Lung (tissue), 12 donors: ENCODE data around the gene SCGB1C2. TPM values are rescaled to one million over a fixed set of nuclear protein-coding genes. Genes with fewer than 3 reads are reported as not detected.

Experiments used
- ATAC-seq: fragments of 200-7000 bp; cut with Tn5 transposase; one replicate; pipeline ENCODE4 v1.9.1; 2020; ENCODE audit warnings: moderate number of reproducible peaks; ENCODE audit not compliant: insufficient read depth, low FRiP score
- DNase-seq, 3 donors: peaks; one replicate each; pipeline ENCODE4 v3.0.0-alpha.2; 2013 to 2017
- H3K27ac ChIP-seq, 2 donors: one replicate each; pipeline ENCODE4 v1.5.1; 2013; ENCODE audit warnings: mild to moderate bottlenecking in 2 of 2, moderate library complexity in 2 of 2, control low read depth in 1 of 2, inconsistent platforms in 1 of 2, low read depth in 1 of 2, low read length in 1 of 2
- H3K27me3 ChIP-seq, 3 donors: one replicate each; pipeline ENCODE4 v1.5.1; 2013; ENCODE audit warnings: low read length in 2 of 3; ENCODE audit not compliant: control insufficient read depth in 3 of 3, insufficient read depth in 3 of 3
- H3K36me3 ChIP-seq, 4 donors: one replicate each; pipeline ENCODE4 v1.5.1; 2013; ENCODE audit warnings: low read length in 4 of 4, mild to moderate bottlenecking in 1 of 4, moderate library complexity in 1 of 4; ENCODE audit not compliant: control insufficient read depth in 4 of 4, insufficient read depth in 4 of 4
- H3K4me1 ChIP-seq, 5 donors: one replicate each; pipeline ENCODE4 v1.5.1; 2013; ENCODE audit warnings: low read length in 5 of 5, mild to moderate bottlenecking in 2 of 5, moderate library complexity in 1 of 5; ENCODE audit not compliant: control insufficient read depth in 5 of 5, insufficient read depth in 5 of 5
- H3K4me3 ChIP-seq: one replicate; pipeline ENCODE4 v1.5.1; 2013; ENCODE audit warnings: mild to moderate bottlenecking, control low read depth, moderate library complexity
- H3K9ac ChIP-seq, 2 donors: one replicate each; pipeline ENCODE4 v1.5.1; 2013; ENCODE audit warnings: low read length in 2 of 2, control low read depth in 1 of 2; ENCODE audit not compliant: insufficient read depth in 1 of 2
- H3K9me3 ChIP-seq, 4 donors: one replicate each; pipeline ENCODE4 v1.5.1; 2013; ENCODE audit warnings: low read length in 3 of 4, mild to moderate bottlenecking in 1 of 4, moderate library complexity in 1 of 4; ENCODE audit not compliant: control insufficient read depth in 4 of 4, insufficient read depth in 3 of 4
- CTCF ChIP-seq: IDR thresholded peaks from 2 replicates; pipeline ENCODE4 v1.5.1; 2012; ENCODE audit warnings: mild to moderate bottlenecking; ENCODE audit errors: control extremely low read depth, extremely low read depth
- WGBS, 2 donors: extraction: QIAGEN DNeasy Blood & Tissue Kit; methylation state at CpG; one replicate each; pipeline ENCODE4 v1.1.7; 2013; 5-methylcytosine and 5-hydroxymethylcytosine counted together
- polyA plus RNA-seq, 2 donors: library from polyadenylated mRNA; stranded (reverse); fragments of 200-250 nt; gene quantifications; one replicate each; pipeline ENCODE4 v1.2.1, GENCODE V29; 2013
- total RNA-seq, 2 donors: library from RNA; depleted of rRNA in 1 of 2; stranded (reverse); fragments of >200 nt in 1 of 2; gene quantifications; one replicate each; pipeline ENCODE4 v1.2.1, GENCODE V29; 2014 to 2021
- donor health status: control.
- donor health status: control.
- donor health status: Bipolar disorder and iron deficiency.
- donor health status: healthy.
- donor health status: DM: yes; HTN: yes; CAD: no.

Gene SCGB1C2
- total and polyA plus RNA-seq, 4 donors, result not detected

GRCh38 chr17:146546-146945 is 9.2 kb downstream of the SCGB1C2 start:
- DNase-seq (no peak), ATAC-seq (no peak)
- no peak overlapping the region for H3K27ac ChIP-seq
- TF ChIP-seq CTCF, result no peak
- H3K4me1 ChIP-seq, result no peaks in the 10 kb centered on the region
- WGBS, 2 donors, result 89 to 92% methylated on average over 10 of the region's 10 CpGs
- peaks cover 0 to 9% (median 0%) of the 10 kb centered on the region in 3 donors for H3K27me3 ChIP-seq
- H3K36me3 ChIP-seq, result no peaks in the 10 kb centered on the region
- H3K9me3 ChIP-seq, result no peaks in the 10 kb centered on the region
- no peak overlapping the region for H3K9ac ChIP-seq
- H3K4me3 ChIP-seq, result no peak overlapping the region

GRCh38 chr17:146983-147761 is 9.8 kb downstream of the SCGB1C2 start:
- H3K9me3 ChIP-seq, result no peaks in the 10 kb centered on the region
- TF ChIP-seq CTCF, result no peak
- peaks cover 0 to 9% (median 0%) of the 10 kb centered on the region in 3 donors for H3K27me3 ChIP-seq
- no peaks in the 10 kb centered on the region for H3K36me3 ChIP-seq
- H3K27ac ChIP-seq, result no peak overlapping the region
- H3K9ac ChIP-seq, result no peak overlapping the region
- DNase-seq (no peak), ATAC-seq (no peak)
- H3K4me3 ChIP-seq, result no peak overlapping the region
- no peaks in the 10 kb centered on the region for H3K4me1 ChIP-seq
- WGBS, 2 donors, result 92 to 95% methylated on average over 23 to 27 of the region's 27 CpGs

- H3K4me1 ChIP-seq, result no peaks in the 10 kb centered on the region
- H3K27me3 ChIP-seq, result peaks cover 0 to 6% (median 0%) of the 10 kb centered on the region in 3 donors
- H3K36me3 ChIP-seq, result peaks cover 0 to 2% (median 0%) of the 10 kb centered on the region in 4 donors
- no peak overlapping the region for H3K4me3 ChIP-seq
- WGBS, 2 donors, result 87 to 89% methylated on average over 16 to 17 of the region's 17 CpGs
- no peak for TF ChIP-seq CTCF
- H3K9ac ChIP-seq, result no peak overlapping the region
- ATAC-seq (no peak), DNase-seq (no peak)
- no peaks in the 10 kb centered on the region for H3K9me3 ChIP-seq
- no peak overlapping the region for H3K27ac ChIP-seq
Observed at GRCh38 chr17:147796-148740, 10.7 kb downstream of the SCGB1C2 start.
